LoVo (cell line): ENCODE data around the gene SBF2.
"Not testable (repeated sequence)": the region's sequence is repeated elsewhere in the genome, so short reads cannot be mapped to it uniquely, and the experiment has no call there.

Experiments used
- DNase-seq: peaks from one replicate; pipeline ENCODE4 v3.0.0-alpha.2; 2016; ENCODE audit warnings: low spot score

The SBF2 gene

GRCh38 chr11:10066441-10066840 is 227.6 kb downstream of the SBF2 start:
- DNase-seq, result no peak

GRCh38 chr11:10064828-10065227 is 229.2 kb downstream of the SBF2 start:
- DNase-seq, result no peak

- DNase-seq, result no peak
These were observed 235.7 kb downstream of the SBF2 start for GRCh38 chr11:10058356-10058755.

- no peak for DNase-seq
These were observed 242.0 kb downstream of the SBF2 start for GRCh38 chr11:10051868-10052586.

GRCh38 chr11:10050561-10050960 is 243.5 kb downstream of the SBF2 start:
- peak; percentile 18 for DNase-seq

GRCh38 chr11:10049756-10050155 is 244.3 kb downstream of the SBF2 start:
- DNase-seq, result no peak

GRCh38 chr11:10048350-10048749 is 245.7 kb downstream of the SBF2 start:
- DNase-seq, result no peak

- peak; percentile 48 for DNase-seq
These were observed 249.4 kb downstream of the SBF2 start for GRCh38 chr11:10044618-10045017.

- DNase-seq, result peak; percentile 34
These were observed 251.3 kb downstream of the SBF2 start for GRCh38 chr11:10042699-10043098.

- no peak for DNase-seq
These were observed 252.1 kb downstream of the SBF2 start for GRCh38 chr11:10041748-10042446.

GRCh38 chr11:10041332-10041731 is 252.7 kb downstream of the SBF2 start:
- no peak for DNase-seq

- DNase-seq, result no peak
These were observed 255.3 kb downstream of the SBF2 start for GRCh38 chr11:10038521-10039302.

- not testable (repeated sequence) for DNase-seq
These were observed 258.1 kb downstream of the SBF2 start for GRCh38 chr11:10035932-10036331.

GRCh38 chr11:10032935-10033334 is 261.1 kb downstream of the SBF2 start:
- no peak for DNase-seq

GRCh38 chr11:10030122-10030490 is 263.9 kb downstream of the SBF2 start:
- no peak for DNase-seq

GRCh38 chr11:10029386-10030121 is 264.5 kb downstream of the SBF2 start:
- no peak for DNase-seq

GRCh38 chr11:10026514-10026913 is 267.5 kb downstream of the SBF2 start:
- DNase-seq, result no peak

- no peak for DNase-seq
These were observed 270.8 kb downstream of the SBF2 start for GRCh38 chr11:10023212-10023611.

- no peak for DNase-seq
These were observed 271.3 kb downstream of the SBF2 start for GRCh38 chr11:10022764-10023163.

GRCh38 chr11:10021563-10021962 is 272.5 kb downstream of the SBF2 start:
- no peak for DNase-seq

- DNase-seq, result peak; percentile 71
These were observed 273.9 kb downstream of the SBF2 start for GRCh38 chr11:10019906-10020682.
